ENCODE measurements around the gene NR1H4. TPM values are rescaled to one million over a fixed set of nuclear protein-coding genes. Genes with fewer than 3 reads are reported as not detected.

The NR1H4 gene
- total RNA-seq, 1 donor = under 0.01 TPM

DNA sequence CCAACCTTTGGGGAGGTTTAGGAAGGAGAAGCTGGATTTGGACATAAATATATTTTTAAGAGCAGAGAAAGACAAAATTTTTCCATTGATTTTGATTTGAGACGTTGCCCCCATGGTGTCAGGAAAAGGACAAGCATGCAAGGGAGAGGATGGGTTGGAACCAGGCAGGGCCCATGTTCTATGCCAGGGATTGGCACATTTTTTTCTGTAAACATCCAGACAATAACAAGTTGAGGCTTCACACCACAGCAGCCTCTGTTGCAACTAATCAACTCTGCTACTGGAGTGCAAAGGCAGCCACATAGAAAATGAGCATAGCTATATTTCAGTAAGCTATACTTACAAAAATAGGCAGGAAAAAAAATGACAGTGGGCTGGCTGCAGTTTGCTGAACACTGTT, 44.7 kb downstream of the NR1H4 start:
- TF ChIP-seq, protein P1, sequence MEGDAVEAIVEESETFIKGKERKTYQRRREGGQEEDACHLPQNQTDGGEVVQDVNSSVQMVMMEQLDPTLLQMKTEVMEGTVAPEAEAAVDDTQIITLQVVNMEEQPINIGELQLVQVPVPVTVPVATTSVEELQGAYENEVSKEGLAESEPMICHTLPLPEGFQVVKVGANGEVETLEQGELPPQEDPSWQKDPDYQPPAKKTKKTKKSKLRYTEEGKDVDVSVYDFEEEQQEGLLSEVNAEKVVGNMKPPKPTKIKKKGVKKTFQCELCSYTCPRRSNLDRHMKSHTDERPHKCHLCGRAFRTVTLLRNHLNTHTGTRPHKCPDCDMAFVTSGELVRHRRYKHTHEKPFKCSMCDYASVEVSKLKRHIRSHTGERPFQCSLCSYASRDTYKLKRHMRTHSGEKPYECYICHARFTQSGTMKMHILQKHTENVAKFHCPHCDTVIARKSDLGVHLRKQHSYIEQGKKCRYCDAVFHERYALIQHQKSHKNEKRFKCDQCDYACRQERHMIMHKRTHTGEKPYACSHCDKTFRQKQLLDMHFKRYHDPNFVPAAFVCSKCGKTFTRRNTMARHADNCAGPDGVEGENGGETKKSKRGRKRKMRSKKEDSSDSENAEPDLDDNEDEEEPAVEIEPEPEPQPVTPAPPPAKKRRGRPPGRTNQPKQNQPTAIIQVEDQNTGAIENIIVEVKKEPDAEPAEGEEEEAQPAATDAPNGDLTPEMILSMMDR (IDR thresholded peaks at IDR 0.05; ENCODE audit: insufficient read depth, low read depth, low read length) = no peak
- no peak for DNase-seq (ENCODE audit: low read depth)
- no peak overlapping the region for H3K4me3 ChIP-seq (ENCODE audit: low read depth, low read length)

DNA sequence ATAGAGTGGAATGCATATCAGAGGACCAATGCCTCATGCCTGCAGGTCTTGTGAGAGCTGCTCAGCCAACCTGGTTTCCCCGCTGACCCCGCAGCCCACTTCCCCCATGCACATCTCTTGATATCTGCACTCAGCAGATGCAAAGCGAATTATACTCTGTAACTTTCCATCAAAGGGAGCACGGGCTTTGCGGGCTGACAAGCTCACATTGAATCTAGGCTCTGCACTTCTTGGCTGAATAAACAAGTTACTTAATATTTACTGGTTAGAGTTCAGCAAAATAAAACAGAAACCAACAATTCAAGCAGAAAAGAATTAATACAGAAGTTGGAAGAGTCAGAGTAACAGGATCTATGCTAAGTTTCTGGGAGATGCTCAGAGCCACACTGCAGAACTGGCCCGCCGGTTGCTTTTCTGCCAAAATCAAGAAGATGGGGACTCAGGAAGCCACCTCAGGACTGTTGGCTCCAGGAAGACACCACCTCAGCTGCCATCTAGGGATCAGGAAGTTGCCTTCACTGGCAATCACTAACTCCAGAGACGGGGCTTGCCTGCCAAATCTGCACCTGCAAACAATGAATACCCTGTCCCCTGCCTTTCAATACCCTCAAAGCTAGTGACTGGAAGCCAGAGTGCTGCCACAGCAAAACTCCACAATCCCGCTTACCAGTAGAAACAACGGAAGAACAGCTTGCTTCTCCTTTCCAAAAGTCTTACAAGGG, 46.5 kb downstream of the NR1H4 start:
- no peak for DNase-seq (ENCODE audit: low read depth)
- TF ChIP-seq, protein P1 (IDR thresholded peaks at IDR 0.05; ENCODE audit: insufficient read depth, low read depth, low read length) = no peak

DNA sequence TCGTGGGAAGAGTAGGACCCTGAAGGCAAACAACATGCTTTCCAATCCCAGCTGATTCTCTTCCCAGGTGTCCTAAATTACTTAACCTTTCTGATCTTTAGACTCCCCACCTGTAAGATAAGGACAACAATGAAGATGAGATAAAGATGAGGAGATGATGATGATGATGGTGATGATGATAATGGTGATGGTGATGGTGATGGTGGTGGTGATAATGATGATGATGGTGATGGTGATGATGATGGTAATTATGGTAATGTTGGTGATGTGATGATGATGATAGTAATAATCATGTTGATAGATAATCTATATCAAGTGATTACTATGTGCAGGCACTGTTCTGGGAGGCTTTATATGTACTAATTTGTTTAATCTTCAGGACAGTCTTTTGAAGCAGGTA, 48.3 kb downstream of the NR1H4 start:
- TF ChIP-seq, protein P1 (IDR thresholded peaks at IDR 0.05; ENCODE audit: insufficient read depth, low read depth, low read length) = no peak
- no peak for DNase-seq (ENCODE audit: low read depth)
- H3K4me3 ChIP-seq (ENCODE audit: low read depth, low read length) = no peak overlapping the region

More for the DNA sequence above, 46.5 kb downstream of the NR1H4 start:
- no peak overlapping the region for H3K4me3 ChIP-seq (ENCODE audit: low read depth, low read length)

DNA sequence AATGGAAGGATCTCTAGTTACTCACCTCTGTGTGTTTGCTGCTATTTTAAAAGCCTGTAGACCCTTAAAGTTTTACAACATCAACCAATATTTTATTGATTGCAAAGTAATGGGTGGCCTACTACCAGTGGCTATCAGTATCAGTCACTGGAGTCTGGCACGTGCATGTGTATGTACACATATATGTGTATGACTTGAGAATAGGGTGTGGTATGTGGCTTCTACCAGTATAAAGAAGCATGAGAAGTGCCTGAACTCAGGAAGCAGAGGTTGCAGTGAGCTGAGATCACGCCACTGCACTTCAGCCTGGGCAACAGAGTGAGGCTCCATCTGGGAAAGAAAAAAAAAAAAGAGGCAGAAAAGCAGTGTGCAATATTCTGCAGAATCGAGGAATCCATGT, 54.4 kb downstream of the NR1H4 start:
- TF ChIP-seq, protein P1 (IDR thresholded peaks at IDR 0.05; ENCODE audit: insufficient read depth, low read depth, low read length) = no peak
- no peak for DNase-seq (ENCODE audit: low read depth)
- H3K4me3 ChIP-seq (ENCODE audit: low read depth, low read length) = no peak overlapping the region

DNA sequence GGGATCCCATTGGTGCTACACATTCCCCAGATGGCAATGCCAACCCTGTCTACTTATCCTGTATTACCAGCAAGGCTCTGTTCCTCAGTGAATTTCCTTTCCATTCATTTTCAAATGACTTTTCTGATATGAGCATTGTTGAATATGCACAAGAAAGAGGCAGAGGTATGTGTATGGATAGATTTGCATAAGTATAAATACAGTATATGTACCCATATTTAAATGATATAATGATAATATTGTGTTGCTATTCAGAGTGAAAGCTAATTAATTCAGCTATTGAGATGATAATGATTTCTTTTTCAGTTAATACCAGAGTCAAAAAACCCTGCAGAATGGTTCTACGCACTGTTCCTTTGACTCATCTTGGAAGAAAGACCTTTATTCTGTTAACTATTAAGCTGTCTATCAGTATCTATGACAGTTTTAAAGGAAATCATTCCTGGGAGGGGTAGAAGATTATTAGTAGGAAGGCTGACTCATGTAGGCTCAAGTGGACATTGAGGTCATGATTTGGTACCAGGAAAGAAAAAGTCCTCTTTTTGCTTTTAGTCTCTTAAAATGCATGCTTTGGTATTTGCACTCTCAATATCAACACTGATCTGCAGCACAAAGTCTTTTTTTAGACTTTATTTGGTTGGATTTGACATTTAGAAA, 54.9 kb downstream of the NR1H4 start:
- TF ChIP-seq, protein P1 (IDR thresholded peaks at IDR 0.05; ENCODE audit: insufficient read depth, low read depth, low read length) = no peak
- no peak for DNase-seq (ENCODE audit: low read depth)

DNA sequence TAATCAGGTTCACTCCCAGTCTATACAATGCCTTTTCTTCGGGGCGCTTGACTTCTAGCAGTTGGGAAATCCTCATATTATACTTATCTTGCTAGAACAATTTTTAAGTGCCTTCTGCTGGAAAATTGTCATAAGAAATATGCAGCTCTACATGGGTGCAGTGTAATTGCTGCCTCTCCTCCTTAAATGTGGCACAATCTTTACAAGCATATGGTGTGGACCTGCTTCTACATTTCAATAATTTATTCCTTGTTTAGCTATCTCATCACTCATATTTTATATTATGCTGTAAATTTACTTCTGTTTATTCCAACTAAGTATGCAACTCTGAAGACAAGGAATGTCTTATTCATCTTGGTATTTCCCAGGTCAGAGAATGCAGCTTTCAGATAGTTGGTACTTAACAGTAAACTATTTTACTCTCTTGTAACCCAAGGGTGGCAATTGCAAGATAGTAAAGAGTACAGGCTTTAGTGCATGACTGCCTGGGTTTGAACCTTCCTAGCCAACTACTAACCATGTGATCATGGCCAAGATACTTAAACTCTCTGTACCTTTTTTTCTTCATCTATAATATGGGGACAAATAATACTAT, 56.2 kb downstream of the NR1H4 start:
- no peak for DNase-seq (ENCODE audit: low read depth)
- TF ChIP-seq, protein P1 (IDR thresholded peaks at IDR 0.05; ENCODE audit: insufficient read depth, low read depth, low read length) = no peak
- H3K4me3 ChIP-seq (ENCODE audit: low read depth, low read length) = no peak overlapping the region

More for the DNA sequence above, 54.9 kb downstream of the NR1H4 start:
- H3K4me3 ChIP-seq (ENCODE audit: low read depth, low read length) = no peak overlapping the region

Data from fibroblast of villous mesenchyme (primary cell).